HepG2 (cell line): ENCODE data around the gene NDUFS2. TPM values are rescaled to one million over a fixed set of nuclear protein-coding genes. Genes with fewer than 3 reads are reported as not detected.

Experiments used
- ATF7 ChIP-seq, 2 experiments: fragments of 450-650 bp in 1 of 2; sonication (generic) in 1 of 2; formaldehyde crosslinking in 1 of 2; IDR thresholded peaks; 2 replicates each; pipeline versions ENCODE4 v1.4.0 to v1.6.1; 2016 to 2020; ENCODE audit warnings: antibody characterized with exemption in 1 of 2, mild to moderate bottlenecking in 1 of 2, missing genetic modification reagents in 1 of 2
- ATM ChIP-seq: fragments of 450-650 bp; IDR thresholded peaks from 2 replicates; pipeline ENCODE4 v1.7.1; 2017; ENCODE audit warnings: mild to moderate bottlenecking, borderline replicate concordance
- BRF2 ChIP-seq: sonication (generic); formaldehyde crosslinking; IDR thresholded peaks from 2 replicates; pipeline ENCODE4 v1.8.1; 2022; ENCODE audit warnings: mild to moderate bottlenecking, missing genetic modification reagents
- HIVEP1 ChIP-seq: sonication (generic); formaldehyde crosslinking; IDR thresholded peaks from 2 replicates; pipeline ENCODE4 v1.4.0; 2020; ENCODE audit warnings: mild to moderate bottlenecking, missing genetic modification reagents
- HMGA1 ChIP-seq: sonication (generic); formaldehyde crosslinking; conservative IDR thresholded peaks from 2 replicates; pipeline ENCODE4 v1.4.0; 2020; ENCODE audit warnings: missing genetic modification reagents
- JDP2 ChIP-seq: sonication (generic); formaldehyde crosslinking; IDR thresholded peaks from 2 replicates; pipeline ENCODE4 v1.8.1; 2022; ENCODE audit warnings: missing genetic modification reagents, borderline replicate concordance
- MLLT10 ChIP-seq: sonication (generic); formaldehyde crosslinking; IDR thresholded peaks from 2 replicates; pipeline ENCODE4 v1.4.0; 2020; ENCODE audit warnings: missing genetic modification reagents
- MYNN ChIP-seq: sonication (generic); formaldehyde crosslinking; IDR thresholded peaks from 2 replicates; pipeline ENCODE4 v1.4.0; 2020; ENCODE audit warnings: mild to moderate bottlenecking, low read depth, missing genetic modification reagents
- NBN ChIP-seq: fragments of 450-650 bp; conservative IDR thresholded peaks from 2 replicates; pipeline ENCODE4 v1.6.1; 2017
- NRL ChIP-seq: sonication (generic); formaldehyde crosslinking; IDR thresholded peaks from 2 replicates; pipeline ENCODE4 v1.5.0; 2020; ENCODE audit warnings: missing genetic modification reagents, mild to moderate bottlenecking, moderate library complexity, borderline replicate concordance
- PPARG ChIP-seq: conservative IDR thresholded peaks from 2 replicates; pipeline ENCODE4 v1.6.1; 2016; ENCODE audit warnings: missing biosample characterization, missing genetic modification reagents
- RBM22 ChIP-seq: fragments of 200-400 bp; formaldehyde crosslinking; optimal IDR thresholded peaks from 2 replicates; pipeline ENCODE3; 2017; ENCODE audit warnings: mild to moderate bottlenecking, low read length, moderate library complexity
- SMAD1 ChIP-seq: sonication (generic); formaldehyde crosslinking; IDR thresholded peaks from 2 replicates; pipeline ENCODE4 v1.4.0; 2020; ENCODE audit warnings: missing genetic modification reagents, low read depth, mild to moderate bottlenecking, borderline replicate concordance
- YEATS4 ChIP-seq: sonication (generic); formaldehyde crosslinking; IDR thresholded peaks from 2 replicates; pipeline ENCODE4 v1.4.0; 2020; ENCODE audit warnings: missing genetic modification reagents, borderline replicate concordance
- ZNF10 ChIP-seq: sonication (generic); formaldehyde crosslinking; IDR thresholded peaks from 2 replicates; pipeline ENCODE4 v1.4.0; 2020; ENCODE audit warnings: mild to moderate bottlenecking, low read depth, missing genetic modification reagents, borderline replicate concordance
- ZNF343 ChIP-seq: sonication (generic); formaldehyde crosslinking; IDR thresholded peaks from 2 replicates; pipeline ENCODE4 v1.4.0; 2020; ENCODE audit warnings: mild to moderate bottlenecking, missing genetic modification reagents
- ZNF414 ChIP-seq: sonication (generic); formaldehyde crosslinking; IDR thresholded peaks from 2 replicates; pipeline ENCODE4 v1.5.0; 2020; ENCODE audit warnings: missing genetic modification reagents
- ZNF597 ChIP-seq: sonication (generic); formaldehyde crosslinking; IDR thresholded peaks from 2 replicates; pipeline ENCODE4 v1.5.0; 2020; ENCODE audit warnings: missing genetic modification reagents
- ZNF616 ChIP-seq: sonication (generic); formaldehyde crosslinking; IDR thresholded peaks from 2 replicates; pipeline ENCODE4 v1.5.0; 2020; ENCODE audit warnings: low read depth, mild to moderate bottlenecking, missing genetic modification reagents
- ZNF7 ChIP-seq: IDR thresholded peaks from 2 replicates; pipeline ENCODE4 v1.6.1; 2016; ENCODE audit warnings: missing biosample characterization, missing genetic modification reagents
- ZNF800 ChIP-seq: sonication (generic); formaldehyde crosslinking; IDR thresholded peaks from 2 replicates; pipeline ENCODE4 v1.4.0; 2020; ENCODE audit warnings: missing genetic modification reagents
- ZSCAN25 ChIP-seq: sonication (generic); formaldehyde crosslinking; IDR thresholded peaks from 2 replicates; pipeline ENCODE4 v1.8.0; 2022; ENCODE audit warnings: mild to moderate bottlenecking, missing genetic modification reagents
- polyA plus RNA-seq, 8 experiments: library from polyadenylated mRNA; depleted of rRNA in 3 of 8; stranded (reverse) in 7 of 8; unstranded in 1 of 8; fragments of >200 nt; fragmentation: Illumina TruSeq in 4 of 8; extraction: Trizol in 4 of 8; gene quantifications; 2 replicates each; pipeline versions ENCODE4 v1.2.1 to v1.2.3, GENCODE V29; 2011 to 2016; ENCODE audit warnings: low read depth in 4 of 8, missing spikeins in 1 of 8, mixed read lengths in 1 of 8; ENCODE audit not compliant: insufficient read depth in 1 of 8
- total RNA-seq, 5 experiments: library from RNA; depleted of rRNA; stranded (reverse); fragments of >200 nt; fragmentation: Illumina TruSeq; extraction: Trizol; gene quantifications; 2 replicates each; pipeline ENCODE4 v1.2.3, GENCODE V29; 2016; ENCODE audit warnings: low read depth in 1 of 5
- TF ChIP-seq, protein P1 (sequence below): IDR thresholded peaks from 2 replicates; pipeline ENCODE4 v1.6.1; 2018; ENCODE audit warnings: missing genetic modification reagents, mild to moderate bottlenecking, missing compliant biosample characterization

Gene NDUFS2
- total and polyA plus RNA-seq, 2 of the 13 experiments (the other 11 are each of a cell fraction or from before 2014, with no cell fraction given) = 89.9 to 118 TPM

DNA sequence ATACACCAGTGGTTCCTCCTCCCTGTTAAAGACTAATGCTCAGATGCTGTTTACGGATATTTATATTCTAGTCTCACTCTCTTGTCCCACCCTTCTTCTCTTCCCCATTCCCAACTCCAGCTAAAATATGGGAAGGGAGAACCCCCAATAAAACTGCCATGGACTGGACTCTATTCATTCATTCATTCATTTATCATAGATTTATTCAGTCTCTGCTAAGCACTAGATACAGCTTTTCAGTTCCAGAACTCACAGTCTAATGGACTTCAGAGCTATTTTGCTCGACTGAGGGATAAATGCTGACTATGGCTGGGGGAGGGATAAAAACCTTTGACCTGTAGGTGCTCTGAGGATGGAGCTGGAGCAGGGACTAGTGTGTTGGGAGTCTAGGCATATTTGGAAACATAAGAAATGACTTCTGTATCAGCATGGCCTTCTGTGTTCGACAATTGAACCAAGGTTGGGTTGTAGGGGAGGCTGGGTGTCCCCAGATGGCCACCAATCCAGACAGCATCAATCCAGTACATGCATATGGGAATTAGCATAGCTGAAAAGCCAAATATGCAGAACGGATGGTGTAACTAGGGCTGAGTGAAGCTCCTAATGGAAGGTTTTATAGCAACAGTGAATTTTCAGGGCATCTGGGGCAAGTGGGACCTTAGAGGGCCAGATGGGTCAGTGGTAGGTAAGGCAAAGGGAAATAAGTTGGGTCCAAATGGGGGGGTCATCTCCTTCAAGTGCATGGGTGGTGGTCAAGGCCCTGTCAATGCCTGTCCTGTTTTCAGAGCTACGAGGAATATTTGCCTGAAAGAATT, 17.1 kb downstream of the NDUFS2 start (continued):
- TF ChIP-seq ZNF800 = 0 out of 2 replicates have a peak, but pooled peaks have one; percentile 17
- TF ChIP-seq, protein P1, sequence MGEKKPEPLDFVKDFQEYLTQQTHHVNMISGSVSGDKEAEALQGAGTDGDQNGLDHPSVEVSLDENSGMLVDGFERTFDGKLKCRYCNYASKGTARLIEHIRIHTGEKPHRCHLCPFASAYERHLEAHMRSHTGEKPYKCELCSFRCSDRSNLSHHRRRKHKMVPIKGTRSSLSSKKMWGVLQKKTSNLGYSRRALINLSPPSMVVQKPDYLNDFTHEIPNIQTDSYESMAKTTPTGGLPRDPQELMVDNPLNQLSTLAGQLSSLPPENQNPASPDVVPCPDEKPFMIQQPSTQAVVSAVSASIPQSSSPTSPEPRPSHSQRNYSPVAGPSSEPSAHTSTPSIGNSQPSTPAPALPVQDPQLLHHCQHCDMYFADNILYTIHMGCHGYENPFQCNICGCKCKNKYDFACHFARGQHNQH (CRISPR knock-in tag) = no peak
- no peak for TF ChIP-seq NBN
- TF ChIP-seq HMGA1 = no peak
- TF ChIP-seq ZNF597 (CRISPR knock-in tag) = no peak
- TF ChIP-seq PPARG = no peak
- TF ChIP-seq ZSCAN25 (CRISPR knock-in tag) = no peak
- no peak for TF ChIP-seq SMAD1 (CRISPR knock-in tag)
- TF ChIP-seq ZNF10 = no peak
- TF ChIP-seq ATM = no peak
- no peak for TF ChIP-seq ZNF7
- TF ChIP-seq MYNN (CRISPR knock-in tag) = no peak
- TF ChIP-seq ATF7 (IDR thresholded peaks at IDR 0.05) = no peak
- no peak for TF ChIP-seq ATF7 (CRISPR knock-in tag; IDR thresholded peaks at IDR 0.05)
- peak; percentile 52 for TF ChIP-seq RBM22
- TF ChIP-seq YEATS4 (CRISPR knock-in tag) = 0 out of 2 replicates have a peak, but pooled peaks have one; percentile 49
- TF ChIP-seq ZNF414 (CRISPR knock-in tag) = 0 out of 2 replicates have a peak, but pooled peaks have one; percentile 18
- TF ChIP-seq BRF2 (CRISPR knock-in tag) = no peak
- no peak for TF ChIP-seq NRL
- 0 out of 2 replicates have a peak, but pooled peaks have one; percentile 8 for TF ChIP-seq MLLT10 (CRISPR knock-in tag)
- no peak for TF ChIP-seq ZNF343 (CRISPR knock-in tag)
- peak; percentile 10; the same call in 1 of the 2 replicates for TF ChIP-seq JDP2 (CRISPR knock-in tag)
- TF ChIP-seq ZNF616 (CRISPR knock-in tag) = no peak
- TF ChIP-seq HIVEP1 (CRISPR knock-in tag) = no peak
